HG03175 (cell line): ENCODE measurements around the gene HEBP2.
"Not testable (repeated sequence)": the region's sequence is repeated elsewhere in the genome, so short reads cannot be mapped to it uniquely, and the experiment has no call there.

Experiments used
- ATAC-seq: cut with Tn5 transposase; IDR thresholded peaks from one replicate; pipeline ENCODE4 v1.9.1; 2021; ENCODE audit warnings: mild to moderate bottlenecking, moderate library complexity; ENCODE audit not compliant: unreplicated experiment

The HEBP2 gene

GRCh38 chr6:138422861-138423260 is 18.8 kb downstream of the HEBP2 start:
- ATAC-seq = no peak

- ATAC-seq = no peak
Observed at GRCh38 chr6:138424004-138424904, 20.2 kb downstream of the HEBP2 start.

- ATAC-seq = not testable (repeated sequence)
Observed at GRCh38 chr6:138425256-138425655, 21.2 kb downstream of the HEBP2 start.

- ATAC-seq = no peak
Observed at GRCh38 chr6:138426500-138427123, 22.6 kb downstream of the HEBP2 start.

- ATAC-seq = no peak
Observed at GRCh38 chr6:138427701-138428100, 23.7 kb downstream of the HEBP2 start.

- no peak for ATAC-seq
Observed at GRCh38 chr6:138428944-138429598, 25.0 kb downstream of the HEBP2 start.

GRCh38 chr6:138429761-138430160 is 25.7 kb downstream of the HEBP2 start:
- no peak for ATAC-seq

GRCh38 chr6:138430361-138431145 is 26.5 kb downstream of the HEBP2 start:
- no peak for ATAC-seq

GRCh38 chr6:138431256-138432062 is 27.4 kb downstream of the HEBP2 start:
- ATAC-seq = no peak

GRCh38 chr6:138432063-138432356 is 28.0 kb downstream of the HEBP2 start:
- ATAC-seq = no peak

GRCh38 chr6:138434096-138434495 is 30.1 kb downstream of the HEBP2 start:
- no peak for ATAC-seq

- ATAC-seq = no peak
Observed at GRCh38 chr6:138434925-138435324, 30.9 kb downstream of the HEBP2 start.

- no peak for ATAC-seq
Observed at GRCh38 chr6:138439546-138439945, 35.5 kb downstream of the HEBP2 start.

GRCh38 chr6:138440296-138440695 is 36.3 kb downstream of the HEBP2 start:
- no peak for ATAC-seq

- no peak for ATAC-seq
Observed at GRCh38 chr6:138440758-138441357, 36.8 kb downstream of the HEBP2 start.

- ATAC-seq = no peak
Observed at GRCh38 chr6:138441965-138442364, 37.9 kb downstream of the HEBP2 start.

GRCh38 chr6:138442663-138443062 is 38.6 kb downstream of the HEBP2 start:
- no peak for ATAC-seq

- ATAC-seq = no peak
Observed at GRCh38 chr6:138443979-138444378, 40.0 kb downstream of the HEBP2 start.

- no peak for ATAC-seq
Observed at GRCh38 chr6:138446821-138447220, 42.8 kb downstream of the HEBP2 start.

GRCh38 chr6:138450445-138450844 is 46.4 kb downstream of the HEBP2 start:
- peak; percentile 33 for ATAC-seq
